GM12878 (cell line): ENCODE results near the gene RNF183. TPM values are rescaled to one million over a fixed set of nuclear protein-coding genes. Genes with fewer than 3 reads are reported as not detected.

Experiments
- ATAC-seq: fragments of 200-7000 bp; cut with Tn5 transposase; 3 replicates; pipeline ENCODE4 v1.9.1; 2020; ENCODE audit warnings: mild to moderate bottlenecking, moderate library complexity
- BruUV-seq: library from RNA; stranded (reverse); fragments of 400-500 nt; replicated peaks from 2 replicates; lab custom pipeline; 2021; lab: Mats Ljungman, UMichigan
- CTCF ChIA-PET: fragments of 300-600 bp; sonication (Branson Sonifier 250); formaldehyde crosslinking; extraction: SDS; loops from one replicate; lab custom pipeline; 2021; ENCODE audit warnings: inconsistent platforms; lab: Yijun Ruan, JAX
- POLR2A ChIA-PET: fragments of 350-600 bp; formaldehyde crosslinking; extraction: SDS; loops from one replicate; lab custom pipeline; 2021; ENCODE audit warnings: inconsistent platforms; lab: Charles Lee
- RAD21 ChIA-PET: fragments of 300-600 bp; sonication (Branson Sonifier 250); formaldehyde crosslinking; loops from one replicate; lab custom pipeline; 2023; ENCODE audit warnings: antibody characterized with exemption; ENCODE audit not compliant: unreplicated experiment; lab: Charles Lee
- SMC1A ChIA-PET: fragments of 300-600 bp; sonication (Branson Sonifier 250); formaldehyde crosslinking; loops from one replicate; lab custom pipeline; 2023; ENCODE audit not compliant: unreplicated experiment, uncharacterized antibody; lab: Charles Lee
- DNase-seq: peaks from one replicate; pipeline ENCODE4 v3.0.0-alpha.2; 2011; ENCODE audit warnings: low read depth, low spot score
- FAIRE-seq: peaks from 3 replicates; lab custom pipeline; 2011; peaks lifted over from hg19 to GRCh38; lab: Jason Lieb, UNC
- H2AFZ ChIP-seq: 2 replicates; pipeline ENCODE4 v1.6.0; 2011; ENCODE audit warnings: low read depth, low read length, control low read depth; ENCODE audit not compliant: control insufficient read depth
- H3K27ac ChIP-seq: 2 replicates; pipeline ENCODE4 v1.5.1; 2011; ENCODE audit warnings: control low read depth; ENCODE audit not compliant: control insufficient read depth, insufficient read depth
- H3K27me3 ChIP-seq, 2 experiments: replicated peaks in 1 of 2; 2 replicates each; pipeline versions ENCODE4 v1.6.0 to v1.6.1; 2011; ENCODE audit warnings: low read length in 1 of 2; ENCODE audit not compliant: control insufficient read depth in 2 of 2, insufficient read depth in 2 of 2
- H3K36me3 ChIP-seq, 2 experiments: 2 replicates each; pipeline ENCODE4 v1.5.1; 2011; ENCODE audit warnings: low read length in 1 of 2; ENCODE audit not compliant: control insufficient read depth in 2 of 2, insufficient read depth in 2 of 2
- H3K4me1 ChIP-seq: 2 replicates; pipeline ENCODE4 v1.6.1; 2011; ENCODE audit warnings: mild to moderate bottlenecking, low read length, moderate library complexity, mixed read lengths; ENCODE audit not compliant: control insufficient read depth, insufficient read depth
- H3K4me2 ChIP-seq: 2 replicates; pipeline ENCODE4 v1.6.0; 2011; ENCODE audit warnings: control low read depth; ENCODE audit not compliant: control insufficient read depth, insufficient read depth
- H3K4me3 ChIP-seq: fragments of 200-600 bp; sonication (generic); 2 replicates; pipeline ENCODE4 v1.5.1; 2016
- H3K79me2 ChIP-seq: 2 replicates; pipeline ENCODE4 v1.6.0; 2011; ENCODE audit warnings: low read length; ENCODE audit not compliant: control insufficient read depth, insufficient read depth
- H3K9ac ChIP-seq: 2 replicates; pipeline ENCODE4 v1.8.0; 2011; ENCODE audit warnings: low read length, control low read depth, mixed read lengths; ENCODE audit not compliant: control insufficient read depth, insufficient read depth
- H3K9me3 ChIP-seq: replicated peaks from 3 replicates; pipeline ENCODE4 v1.5.1; 2011; ENCODE audit warnings: mild to moderate bottlenecking, low read length; ENCODE audit not compliant: control insufficient read depth, insufficient read depth
- H4K20me1 ChIP-seq: 2 replicates; pipeline ENCODE4 v1.6.0; 2011; ENCODE audit not compliant: control insufficient read depth, insufficient read depth
- DPF2 ChIP-seq: fragments of 450-650 bp; IDR thresholded peaks from 2 replicates; pipeline ENCODE4 v1.6.1; 2017; ENCODE audit warnings: mild to moderate bottlenecking
- ESRRA ChIP-seq: IDR thresholded peaks from 2 replicates; pipeline ENCODE4 v1.6.1; 2012; ENCODE audit warnings: mild to moderate bottlenecking, low read length, improper control_type of control experiment
- HCFC1 ChIP-seq: fragments of 150-350 bp; IDR thresholded peaks from 2 replicates; pipeline ENCODE4 v1.6.1; 2014; ENCODE audit warnings: low read length
- HDAC6 ChIP-seq: fragments of 200-600 bp; sonication (generic); IDR thresholded peaks from one replicate; pipeline ENCODE4 v1.8.0; 2017; ENCODE audit warnings: antibody characterized with exemption; ENCODE audit not compliant: unreplicated experiment
- IKZF1 ChIP-seq: fragments of 450-650 bp; conservative IDR thresholded peaks from 2 replicates; pipeline ENCODE4 v1.6.1; 2017; ENCODE audit warnings: antibody characterized with exemption, mild to moderate bottlenecking
- KLF5 ChIP-seq: fragments of 450-650 bp; IDR thresholded peaks from 2 replicates; pipeline ENCODE4 v1.6.1; 2014; ENCODE audit warnings: mild to moderate bottlenecking; ENCODE audit not compliant: partially characterized antibody
- NR2C1 ChIP-seq: fragments of 450-650 bp; IDR thresholded peaks from 2 replicates; pipeline ENCODE4 v1.6.1; 2017; ENCODE audit warnings: antibody characterized with exemption, mild to moderate bottlenecking, moderate library complexity
- SMAD5 ChIP-seq: IDR thresholded peaks from 2 replicates; pipeline ENCODE4 v1.6.1; 2016; ENCODE audit warnings: antibody characterized with exemption, low read depth
- STAT1 ChIP-seq: fragments of 450-650 bp; conservative IDR thresholded peaks from 2 replicates; pipeline ENCODE4 v1.6.1; 2014; ENCODE audit warnings: antibody characterized with exemption, mild to moderate bottlenecking
- TCF3 ChIP-seq: IDR thresholded peaks from 2 replicates; pipeline ENCODE4 v1.6.1; 2012; ENCODE audit warnings: low read depth, mild to moderate bottlenecking, low read length, borderline replicate concordance; ENCODE audit not compliant: insufficient read depth
- WRNIP1 ChIP-seq: IDR thresholded peaks from 2 replicates; pipeline ENCODE4 v1.6.1; 2011; ENCODE audit warnings: low read depth, low read length, improper control_type of control experiment, borderline replicate concordance
- ZNF217 ChIP-seq: fragments of 450-650 bp; IDR thresholded peaks from 2 replicates; pipeline ENCODE4 v1.6.1; 2017; ENCODE audit warnings: antibody characterized with exemption, mild to moderate bottlenecking
- ZZZ3 ChIP-seq: IDR thresholded peaks from 2 replicates; pipeline ENCODE4 v1.6.1; 2011; ENCODE audit warnings: low read depth; ENCODE audit not compliant: control insufficient read depth, insufficient read length
- WGBS: methylation state at CpG from one replicate; pipeline ENCODE4 v1.1.6; 2016; ENCODE audit warnings: low lambda C conversion rate; ENCODE audit not compliant: insufficient replicate concordance, insufficient coverage; ENCODE audit errors: missing lambda C conversion rate; 5-methylcytosine and 5-hydroxymethylcytosine counted together
- in situ Hi-C: fragments of 300-500 bp; cut with MboI; formaldehyde crosslinking; loops from 9 replicates; pipeline ENCODE4 v1.14.3; 2018; ENCODE audit warnings: mixed read lengths
- intact Hi-C: fragments of 100-400 bp; cut with micrococcal nuclease; formaldehyde crosslinking; loops from one replicate; pipeline ENCODE4 v1.14.2; 2022; ENCODE audit not compliant: unreplicated experiment
- polyA plus RNA-seq, 11 experiments: library from polyadenylated mRNA; depleted of rRNA in 4 of 11; unstranded in 6 of 11; stranded (reverse) in 5 of 11; fragments of >200 nt; fragmentation: Nextera tagmentation in 4 of 11; fragmentation: Illumina TruSeq in 1 of 11; extraction: Ambion mirVana in 4 of 11; extraction: Trizol in 1 of 11; gene quantifications; 1 replicate in 1 of 11; 2 replicates in 10 of 11; pipeline versions ENCODE4 v1.2.1 to v1.2.3, GENCODE V29; 2011 to 2016; ENCODE audit warnings: inconsistent platforms in 2 of 11, missing spikeins in 2 of 11, low read depth in 1 of 11
- total RNA-seq, 4 experiments: library from RNA; depleted of rRNA in 3 of 4; stranded (reverse); fragments of >200 nt in 3 of 4; fragmentation: Illumina TruSeq in 1 of 4; extraction: Trizol in 1 of 4; gene quantifications; 2 replicates each; pipeline versions ENCODE4 v1.2.1 to v1.2.3, GENCODE V29; 2013 to 2021
- TF ChIP-seq, protein P1 (sequence below): IDR thresholded peaks from 2 replicates; pipeline ENCODE4 v1.6.1; 2011; ENCODE audit warnings: borderline replicate concordance, low read depth, mild to moderate bottlenecking, moderate library complexity, mixed read lengths, low read length; ENCODE audit not compliant: insufficient read depth; ENCODE audit errors: extremely low read length
- TF ChIP-seq, protein P2 (sequence below): fragments of 450-650 bp; IDR thresholded peaks from 2 replicates; pipeline ENCODE4 v1.6.1; 2018; ENCODE audit warnings: borderline replicate concordance, mild to moderate bottlenecking; ENCODE audit not compliant: partially characterized antibody
- TF ChIP-seq, protein P3 (sequence below): fragments of 450-650 bp; formaldehyde crosslinking; IDR thresholded peaks from 2 replicates; pipeline ENCODE4 v1.5.0; 2022; ENCODE audit warnings: mild to moderate bottlenecking, missing genetic modification characterization

Gene RNF183
- total and polyA plus RNA-seq, 10 of the 15 experiments (the other 5 are each of a cell fraction or from before 2014, with no cell fraction given) = 0.03 to 0.26 (median 0.07) TPM; not detected in 6

DNA sequence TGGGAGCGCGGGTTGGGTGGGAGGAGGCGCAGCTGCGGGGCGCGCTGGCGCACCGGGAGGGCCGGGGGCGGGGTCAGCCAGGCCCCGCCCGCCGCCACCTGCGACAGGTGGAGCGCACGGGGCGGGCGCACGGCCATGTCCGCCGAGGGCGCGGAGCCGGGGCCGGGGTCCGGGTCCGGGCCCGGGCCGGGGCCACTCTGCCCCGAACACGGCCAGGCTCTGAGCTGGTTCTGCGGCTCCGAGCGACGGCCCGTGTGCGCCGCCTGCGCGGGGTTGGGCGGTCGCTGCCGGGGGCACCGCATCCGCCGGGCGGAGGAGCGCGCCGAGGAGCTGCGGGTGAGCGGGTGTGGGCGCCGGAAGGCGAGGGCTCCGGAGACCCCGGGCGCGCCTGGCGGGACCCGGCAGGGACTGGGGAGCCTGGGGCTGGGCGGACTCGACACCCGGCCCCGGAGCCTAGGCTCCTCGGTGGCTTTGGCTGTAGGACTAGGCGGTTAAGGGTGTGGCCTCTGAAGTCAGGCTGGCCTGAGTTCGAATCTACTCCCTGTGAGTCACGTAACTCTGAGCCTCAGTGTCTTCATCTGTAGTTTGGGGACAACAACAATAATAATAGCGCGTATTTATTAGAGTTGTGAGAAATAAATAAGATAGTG, 46.4 kb upstream of the RNF183 start, which contains the start of gene BSPRY:
Gene BSPRY, plus strand, starts transcription at position 97 of the 650 bp plus-strand sequence. Its CDS starts 39 bp downstream, at position 136.
- no TSS peak for BruUV-seq
- 4% methylated on average over 55 of the region's 71 CpGs for WGBS
- in situ Hi-C loops = no loop called here
- ATAC-seq (peak; percentile 52), DNase-seq (no peak), FAIRE-seq (no peak)
- H2AFZ ChIP-seq = peak within 1 kb of the TSS; percentile 66
- intact Hi-C loops = no loop called here
- peak within 1 kb of the TSS; percentile 97 for H3K4me2 ChIP-seq
- H3K9ac ChIP-seq = peak within 1 kb of the TSS; percentile 60
- H4K20me1 ChIP-seq = no peaks in the 10 kb centered on the region
- H3K27me3 ChIP-seq = no peaks in the 10 kb centered on the region; a peak in 2 of 4 replicates
- POLR2A ChIA-PET = interaction anchor here (1.1 to 1.7 kb wide), 4 partner anchors 8 to 60 kb away, joined by 3 to 5 read pairs (median 4); partner anchors contain the start of genes HDHD3 and POLE3
- peaks cover 19% of the 10 kb centered on the region for H3K4me1 ChIP-seq
- SMC1A ChIA-PET = interaction anchor here (0.8 to 1.6 kb wide), 3 partner anchors 10 to 50 kb away, joined by 3 to 7 read pairs (median 6); partner anchors contain the start of genes ALAD and WDR31
- no peaks in the 10 kb centered on the region for H3K79me2 ChIP-seq
- H3K4me3 ChIP-seq = peak within 1 kb of the TSS; percentile 66
- H3K9me3 ChIP-seq = no peaks in the 10 kb centered on the region
- H3K36me3 ChIP-seq = no peaks in the 10 kb centered on the region
- CTCF ChIA-PET = interaction anchor here (0.9 to 2.6 kb wide), 8 partner anchors 9 to 305 kb away, joined by 3 to 12 read pairs (median 4); partner anchors contain the start of genes ALAD and WDR31
- RAD21 ChIA-PET = interaction anchor here (1.5 kb wide), 1 partner anchor 52 kb away, joined by 3 read pairs; the partner anchor contains the start of gene ALAD
- peak within 1 kb of the TSS; percentile 33; the same call in 1 of the 2 replicates for H3K27ac ChIP-seq
- TF ChIP-seq WRNIP1 = no peak
- no peak for TF ChIP-seq ESRRA
- no peak for TF ChIP-seq STAT1
- TF ChIP-seq, protein P1, sequence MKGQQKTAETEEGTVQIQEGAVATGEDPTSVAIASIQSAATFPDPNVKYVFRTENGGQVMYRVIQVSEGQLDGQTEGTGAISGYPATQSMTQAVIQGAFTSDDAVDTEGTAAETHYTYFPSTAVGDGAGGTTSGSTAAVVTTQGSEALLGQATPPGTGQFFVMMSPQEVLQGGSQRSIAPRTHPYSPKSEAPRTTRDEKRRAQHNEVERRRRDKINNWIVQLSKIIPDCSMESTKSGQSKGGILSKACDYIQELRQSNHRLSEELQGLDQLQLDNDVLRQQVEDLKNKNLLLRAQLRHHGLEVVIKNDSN = no peak
- no peak for TF ChIP-seq HCFC1
- TF ChIP-seq, protein P2, sequence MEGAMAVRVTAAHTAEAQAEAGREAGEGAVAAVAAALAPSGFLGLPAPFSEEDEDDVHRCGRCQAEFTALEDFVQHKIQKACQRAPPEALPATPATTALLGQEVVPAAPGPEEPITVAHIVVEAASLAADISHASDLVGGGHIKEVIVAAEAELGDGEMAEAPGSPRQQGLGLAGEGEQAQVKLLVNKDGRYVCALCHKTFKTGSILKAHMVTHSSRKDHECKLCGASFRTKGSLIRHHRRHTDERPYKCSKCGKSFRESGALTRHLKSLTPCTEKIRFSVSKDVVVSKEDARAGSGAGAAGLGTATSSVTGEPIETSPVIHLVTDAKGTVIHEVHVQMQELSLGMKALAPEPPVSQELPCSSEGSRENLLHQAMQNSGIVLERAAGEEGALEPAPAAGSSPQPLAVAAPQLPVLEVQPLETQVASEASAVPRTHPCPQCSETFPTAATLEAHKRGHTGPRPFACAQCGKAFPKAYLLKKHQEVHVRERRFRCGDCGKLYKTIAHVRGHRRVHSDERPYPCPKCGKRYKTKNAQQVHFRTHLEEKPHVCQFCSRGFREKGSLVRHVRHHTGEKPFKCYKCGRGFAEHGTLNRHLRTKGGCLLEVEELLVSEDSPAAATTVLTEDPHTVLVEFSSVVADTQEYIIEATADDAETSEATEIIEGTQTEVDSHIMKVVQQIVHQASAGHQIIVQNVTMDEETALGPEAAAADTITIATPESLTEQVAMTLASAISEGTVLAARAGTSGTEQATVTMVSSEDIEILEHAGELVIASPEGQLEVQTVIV = no peak
- TF ChIP-seq KLF5 = no peak
- 0 out of 2 replicates have a peak, but pooled peaks have one; percentile 31 for TF ChIP-seq ZNF217
- peak; percentile 36 for TF ChIP-seq IKZF1
- TF ChIP-seq, protein P3, sequence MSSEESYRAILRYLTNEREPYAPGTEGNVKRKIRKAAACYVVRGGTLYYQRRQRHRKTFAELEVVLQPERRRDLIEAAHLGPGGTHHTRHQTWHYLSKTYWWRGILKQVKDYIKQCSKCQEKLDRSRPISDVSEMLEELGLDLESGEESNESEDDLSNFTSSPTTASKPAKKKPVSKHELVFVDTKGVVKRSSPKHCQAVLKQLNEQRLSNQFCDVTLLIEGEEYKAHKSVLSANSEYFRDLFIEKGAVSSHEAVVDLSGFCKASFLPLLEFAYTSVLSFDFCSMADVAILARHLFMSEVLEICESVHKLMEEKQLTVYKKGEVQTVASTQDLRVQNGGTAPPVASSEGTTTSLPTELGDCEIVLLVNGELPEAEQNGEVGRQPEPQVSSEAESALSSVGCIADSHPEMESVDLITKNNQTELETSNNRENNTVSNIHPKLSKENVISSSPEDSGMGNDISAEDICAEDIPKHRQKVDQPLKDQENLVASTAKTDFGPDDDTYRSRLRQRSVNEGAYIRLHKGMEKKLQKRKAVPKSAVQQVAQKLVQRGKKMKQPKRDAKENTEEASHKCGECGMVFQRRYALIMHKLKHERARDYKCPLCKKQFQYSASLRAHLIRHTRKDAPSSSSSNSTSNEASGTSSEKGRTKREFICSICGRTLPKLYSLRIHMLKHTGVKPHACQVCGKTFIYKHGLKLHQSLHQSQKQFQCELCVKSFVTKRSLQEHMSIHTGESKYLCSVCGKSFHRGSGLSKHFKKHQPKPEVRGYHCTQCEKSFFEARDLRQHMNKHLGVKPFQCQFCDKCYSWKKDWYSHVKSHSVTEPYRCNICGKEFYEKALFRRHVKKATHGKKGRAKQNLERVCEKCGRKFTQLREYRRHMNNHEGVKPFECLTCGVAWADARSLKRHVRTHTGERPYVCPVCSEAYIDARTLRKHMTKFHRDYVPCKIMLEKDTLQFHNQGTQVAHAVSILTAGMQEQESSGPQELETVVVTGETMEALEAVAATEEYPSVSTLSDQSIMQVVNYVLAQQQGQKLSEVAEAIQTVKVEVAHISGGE (CRISPR knock-in tag) = no peak
- no peak for TF ChIP-seq TCF3
- no peak for TF ChIP-seq ZZZ3
- peak; percentile 38 for TF ChIP-seq HDAC6
- TF ChIP-seq DPF2 = 0 out of 2 replicates have a peak, but pooled peaks have one; percentile 46
- TF ChIP-seq NR2C1 = no peak
- TF ChIP-seq SMAD5 = no peak
